HG02623 (cell line): ENCODE measurements around the gene NPC2.
"Not testable (repeated sequence)": the region's sequence is repeated elsewhere in the genome, so short reads cannot be mapped to it uniquely, and the experiment has no call there.

ENCODE experiments used
- ATAC-seq: cut with Tn5 transposase; IDR thresholded peaks from one replicate; pipeline ENCODE4 v1.9.1; 2021; ENCODE audit warnings: moderate library complexity; ENCODE audit not compliant: unreplicated experiment

The NPC2 gene

GRCh38 chr14:74492776-74493342, at the start of gene NPC2:
NPC2 (minus strand) TSS chr14:74493305; CDS start chr14:74493274, 31 bp downstream.
- peak; percentile 6 for ATAC-seq

GRCh38 chr14:74542056-74542685, 49.1 kb upstream of the NPC2 start:
- ATAC-seq, result no peak

DNA sequence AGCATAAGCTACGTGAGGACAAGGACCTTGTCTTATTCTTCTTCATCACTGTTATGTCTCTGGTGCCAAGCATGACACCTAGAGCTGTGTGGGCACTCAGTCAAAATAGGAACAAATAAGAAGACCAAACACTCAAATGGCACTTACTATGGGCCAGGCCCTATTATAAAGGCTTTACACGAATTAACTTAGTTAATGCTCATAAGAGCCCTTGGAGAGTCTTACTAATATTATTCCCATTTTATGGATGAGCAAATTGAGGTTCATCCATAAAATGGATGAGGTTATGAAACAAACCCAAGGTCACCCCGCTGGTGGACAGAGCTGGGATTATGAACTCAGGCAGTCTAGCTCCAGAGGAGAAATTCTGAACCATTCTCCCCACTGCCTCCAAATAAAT, 48.1 kb upstream of the NPC2 start:
- ATAC-seq, result no peak

DNA sequence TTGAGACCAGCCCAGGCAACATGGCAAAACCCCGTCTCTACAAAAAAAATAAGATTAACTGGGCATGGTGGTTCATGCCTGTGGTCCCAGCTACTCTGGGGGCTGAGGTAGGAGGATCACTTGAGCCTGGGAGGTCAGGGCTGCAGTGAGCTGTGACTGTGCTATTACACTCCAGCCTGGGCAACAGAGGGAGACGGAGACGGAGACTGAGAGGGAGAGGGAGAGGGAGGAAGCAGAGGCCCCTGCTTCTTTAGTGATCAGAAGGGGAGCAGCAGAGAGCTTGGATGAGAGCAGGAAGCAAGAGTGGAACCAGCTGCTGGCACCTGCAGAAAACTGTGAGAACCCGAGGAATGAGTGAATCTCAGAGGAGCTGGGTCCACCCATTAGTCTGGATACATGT, 46.4 kb upstream of the NPC2 start:
- no peak for ATAC-seq

GRCh38 chr14:74538411-74539391, 45.6 kb upstream of the NPC2 start:
- ATAC-seq, result no peak

GRCh38 chr14:74536336-74536735, 43.2 kb upstream of the NPC2 start:
- not testable (repeated sequence) for ATAC-seq

GRCh38 chr14:74535756-74536325, 42.7 kb upstream of the NPC2 start:
- ATAC-seq, result no peak

GRCh38 chr14:74533576-74533975, 40.5 kb upstream of the NPC2 start:
- no peak for ATAC-seq

DNA sequence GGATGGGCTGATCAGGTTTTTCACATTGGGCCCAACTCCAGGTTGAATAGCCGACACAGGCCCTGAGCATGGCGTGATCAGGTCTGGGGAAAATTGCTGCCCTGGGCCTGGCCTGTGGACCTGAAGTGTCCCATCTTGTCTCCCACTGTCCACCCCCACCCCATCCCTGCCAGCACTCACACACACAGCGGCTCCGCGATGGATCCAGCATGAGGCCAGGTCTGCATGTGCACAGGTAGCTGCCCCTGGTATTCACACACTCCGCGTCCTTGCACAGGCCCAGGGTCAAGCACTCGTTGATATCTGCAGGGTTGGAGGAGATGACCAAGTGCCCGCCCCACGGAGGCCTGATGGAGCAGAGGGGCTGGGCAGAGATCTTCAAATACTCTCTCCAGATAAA, 39.1 kb upstream of the NPC2 start:
- no peak for ATAC-seq

- no peak for ATAC-seq
These were observed 38.4 kb upstream of the NPC2 start for GRCh38 chr14:74531467-74531866.

GRCh38 chr14:74531006-74531405, 37.9 kb upstream of the NPC2 start:
- no peak for ATAC-seq

DNA sequence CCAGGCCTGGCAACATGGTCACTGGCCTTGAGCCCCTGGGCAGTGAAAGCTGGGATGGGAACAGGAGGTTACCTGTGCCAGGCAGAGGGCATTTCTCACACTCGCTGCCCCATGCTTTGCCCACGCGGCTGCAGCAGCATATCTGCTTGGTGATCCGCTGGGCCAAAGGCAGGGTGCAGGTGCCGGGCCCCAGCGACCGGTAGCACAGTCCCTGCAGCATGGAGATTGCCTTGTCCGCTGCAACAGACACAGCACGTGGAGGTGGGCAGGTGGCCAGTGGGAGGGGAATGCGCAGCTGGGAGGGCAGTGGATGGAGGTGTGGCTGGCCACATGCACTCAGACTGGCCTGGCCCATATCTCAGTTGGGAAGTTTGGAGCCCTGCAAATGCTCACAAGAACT, 35.8 kb upstream of the NPC2 start:
- no peak for ATAC-seq

DNA sequence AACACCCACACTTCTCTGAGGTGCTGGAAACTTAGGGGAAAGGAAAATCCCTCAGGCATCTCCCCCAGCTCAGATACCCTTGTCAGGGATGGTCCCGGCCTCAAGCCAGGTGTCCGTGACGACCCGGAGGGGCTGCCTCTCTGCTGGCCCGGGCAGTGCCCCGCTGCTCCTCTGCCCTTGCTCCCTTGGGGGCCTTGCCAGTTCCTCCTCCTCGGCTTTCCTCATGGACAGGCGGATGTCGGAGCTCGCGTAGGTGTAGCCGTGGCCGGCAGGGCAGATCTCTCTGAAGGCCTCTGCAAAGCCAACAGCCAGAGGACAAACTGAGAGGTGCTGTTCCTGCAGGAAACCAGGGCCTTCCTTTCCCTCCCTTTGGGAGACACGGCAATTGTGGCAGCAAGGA, 35.3 kb upstream of the NPC2 start:
- ATAC-seq, result no peak

GRCh38 chr14:74527736-74528280, 34.7 kb upstream of the NPC2 start:
- ATAC-seq, result no peak

DNA sequence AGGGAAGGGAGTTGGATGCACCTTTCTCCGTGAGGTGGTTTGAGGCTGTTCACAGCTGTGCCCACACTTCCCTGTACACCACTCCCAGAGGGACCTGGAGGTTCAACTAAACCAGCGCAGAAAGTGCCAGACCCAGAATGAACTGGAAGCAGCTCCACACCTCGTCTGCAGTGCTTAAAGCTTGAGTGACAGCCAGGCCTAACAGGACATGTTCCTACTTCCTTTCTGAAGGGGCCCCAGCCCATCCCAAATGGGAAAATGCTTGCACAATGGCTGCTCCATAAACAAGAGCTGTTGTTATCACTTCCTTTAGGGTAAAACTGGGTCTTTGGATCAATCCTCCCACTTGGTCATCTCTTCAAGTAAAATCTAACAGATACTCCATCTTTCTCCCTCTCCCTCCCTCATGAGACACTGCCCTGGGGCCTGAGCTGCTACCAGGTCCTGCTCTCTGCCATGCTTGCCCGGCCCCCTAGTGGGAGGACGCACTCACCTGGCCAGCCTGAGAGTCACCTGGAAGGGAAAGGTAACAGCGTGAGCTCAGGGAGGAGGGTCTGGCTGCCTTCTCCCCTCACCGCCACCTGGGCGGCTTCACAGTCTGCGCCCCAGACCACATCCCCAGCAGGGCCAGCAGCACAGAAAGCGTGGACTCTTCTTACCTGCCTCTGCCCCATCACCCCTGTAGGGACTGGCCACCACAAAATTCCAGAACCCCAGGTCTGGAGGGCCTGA, 33.9 kb upstream of the NPC2 start:
- no peak for ATAC-seq

- ATAC-seq, result no peak
These were observed 32.3 kb upstream of the NPC2 start for GRCh38 chr14:74525361-74525851.

GRCh38 chr14:74524812-74525135, 31.7 kb upstream of the NPC2 start:
- no peak for ATAC-seq

- no peak for ATAC-seq
These were observed 31.1 kb upstream of the NPC2 start for GRCh38 chr14:74524076-74524811.

DNA sequence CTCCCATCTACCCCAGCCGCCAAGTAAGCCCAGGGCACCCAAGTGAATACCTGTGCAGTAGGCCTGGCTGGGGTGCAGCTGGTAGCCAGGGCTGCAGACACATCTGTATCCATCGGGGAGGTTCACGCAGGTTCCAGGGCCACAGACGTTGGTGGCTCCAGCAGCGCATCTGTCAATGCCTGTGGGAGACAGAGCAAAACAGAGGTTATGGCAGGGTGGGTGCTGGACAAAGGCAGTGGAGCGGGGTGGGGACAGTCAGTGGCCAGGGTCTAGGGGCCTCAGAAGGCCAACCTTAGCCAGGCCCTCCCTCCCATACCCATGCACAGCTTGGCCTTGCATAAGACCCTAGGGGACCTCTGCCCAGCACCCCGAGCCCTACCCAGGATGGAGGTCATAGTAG, 29.6 kb upstream of the NPC2 start:
- ATAC-seq, result no peak

GRCh38 chr14:74521756-74522155, 28.7 kb upstream of the NPC2 start:
- no peak for ATAC-seq
